HG02623 (cell line): ENCODE results near the gene KIF18B.
A peak's percentile ranks its signal among the peaks of the same experiment; 100 is the strongest.

ENCODE experiments used
- ATAC-seq: cut with Tn5 transposase; IDR thresholded peaks from one replicate; pipeline ENCODE4 v1.9.1; 2021; ENCODE audit warnings: moderate library complexity; ENCODE audit not compliant: unreplicated experiment

The KIF18B gene

GRCh38 chr17:44921122-44921882, 26.3 kb downstream of the KIF18B start:
- ATAC-seq: no peak

- no peak for ATAC-seq
These were observed 27.0 kb downstream of the KIF18B start for GRCh38 chr17:44920565-44920940.

- ATAC-seq: peak; percentile 58
These were observed 27.5 kb downstream of the KIF18B start for GRCh38 chr17:44919885-44920564.

- no peak for ATAC-seq
These were observed 28.2 kb downstream of the KIF18B start for GRCh38 chr17:44919411-44919810.

GRCh38 chr17:44918006-44918405, 29.6 kb downstream of the KIF18B start:
- no peak for ATAC-seq

GRCh38 chr17:44917456-44917855, 30.1 kb downstream of the KIF18B start:
- ATAC-seq: no peak

GRCh38 chr17:44916781-44917241, 30.8 kb downstream of the KIF18B start:
- ATAC-seq: no peak

- ATAC-seq: no peak
These were observed 31.5 kb downstream of the KIF18B start for GRCh38 chr17:44915862-44916780.

GRCh38 chr17:44915321-44915726, 32.2 kb downstream of the KIF18B start, which contains the start of gene GFAP:
TSS of gene GFAP (minus strand) at chr17:44915500. CDS start at chr17:44915486, 14 bp downstream.
- ATAC-seq: no peak

GRCh38 chr17:44914698-44915271, 32.8 kb downstream of the KIF18B start:
- ATAC-seq: no peak

- ATAC-seq: no peak
These were observed 33.4 kb downstream of the KIF18B start for GRCh38 chr17:44914148-44914547.

- no peak for ATAC-seq
These were observed 33.9 kb downstream of the KIF18B start for GRCh38 chr17:44913676-44914075.

GRCh38 chr17:44912763-44913544, 34.6 kb downstream of the KIF18B start:
- ATAC-seq: no peak

- ATAC-seq: no peak
These were observed 36.2 kb downstream of the KIF18B start for GRCh38 chr17:44911133-44912001.

- no peak for ATAC-seq
These were observed 37.1 kb downstream of the KIF18B start for GRCh38 chr17:44910231-44911106.

GRCh38 chr17:44909681-44910144, 37.9 kb downstream of the KIF18B start:
- no peak for ATAC-seq

- ATAC-seq: no peak
These were observed 38.7 kb downstream of the KIF18B start for GRCh38 chr17:44908761-44909326.
